HEK293 (cell line): ENCODE results near the gene GSTA5.
"Not testable (repeated sequence)": the region's sequence is repeated elsewhere in the genome, so short reads cannot be mapped to it uniquely, and the experiment has no call there.

Source experiments
- CTCF ChIA-PET: fragments of 350-600 bp; formaldehyde crosslinking; extraction: SDS; loops from one replicate; lab custom pipeline; 2021; ENCODE audit warnings: antibody characterized with exemption; lab: Yijun Ruan, JAX
- POLR2A ChIA-PET: fragments of 300-600 bp; formaldehyde crosslinking; extraction: SDS; loops from one replicate; lab custom pipeline; 2020; ENCODE audit warnings: antibody characterized with exemption, inconsistent platforms; lab: Yijun Ruan, JAX
- H3K27ac ChIP-seq: fragments of 200-500 bp; sonication (Bioruptor generic); 2 replicates; pipeline ENCODE4 v1.5.1; 2014; ENCODE audit warnings: low read depth, low read length, control low read depth, inconsistent platforms; ENCODE audit errors: extremely low read depth
- H3K36me3 ChIP-seq, 2 experiments: fragments of 200-500 bp in 1 of 2; sonication (Bioruptor generic) in 1 of 2; 1 replicate in 1 of 2; 2 replicates in 1 of 2; pipeline ENCODE4 v1.5.1; 2014 to 2017; ENCODE audit warnings: inconsistent platforms in 2 of 2, low read length in 2 of 2; ENCODE audit not compliant: control insufficient read depth in 2 of 2, insufficient read depth in 1 of 2
- H3K4me1 ChIP-seq: fragments of 200-500 bp; sonication (Bioruptor generic); 2 replicates; pipeline ENCODE4 v1.5.1; 2014; ENCODE audit warnings: mild to moderate bottlenecking, low read length, inconsistent platforms; ENCODE audit not compliant: control insufficient read depth, insufficient read depth
- H3K4me3 ChIP-seq: 2 replicates; pipeline ENCODE4 v1.5.1; 2011; ENCODE audit warnings: low read depth, mild to moderate bottlenecking, control low read depth, low read length, moderate library complexity
- H3K9me3 ChIP-seq: fragments of 200-500 bp; sonication (Bioruptor generic); 2 replicates; pipeline ENCODE4 v1.5.1; 2014; ENCODE audit warnings: low read depth, low read length, inconsistent platforms; ENCODE audit not compliant: control insufficient read depth, insufficient read depth
- HOXD13 ChIP-seq: sonication (generic); formaldehyde crosslinking; IDR thresholded peaks from 2 replicates; pipeline ENCODE4 v1.8.0; 2022; ENCODE audit warnings: missing genetic modification reagents, borderline replicate concordance
- KLF10 ChIP-seq: fragments of 450-650 bp; IDR thresholded peaks from 2 replicates; pipeline ENCODE4 v1.5.1; 2018; ENCODE audit warnings: missing biosample characterization, mild to moderate bottlenecking, missing genetic modification characterization
- MYNN ChIP-seq: fragments of 450-650 bp; formaldehyde crosslinking; IDR thresholded peaks from 2 replicates; pipeline ENCODE4 v1.5.1; 2016; ENCODE audit warnings: missing biosample characterization, missing genetic modification characterization, borderline replicate concordance
- OVOL3 ChIP-seq: fragments of 450-650 bp; formaldehyde crosslinking; IDR thresholded peaks from 2 replicates; pipeline ENCODE4 v1.5.1; 2016; ENCODE audit warnings: missing biosample characterization, missing genetic modification characterization
- ZBTB8A ChIP-seq: fragments of 450-650 bp; formaldehyde crosslinking; IDR thresholded peaks from 2 replicates; pipeline ENCODE4 v1.5.1; 2016; ENCODE audit warnings: missing biosample characterization, missing genetic modification characterization
- ZFP69B ChIP-seq: fragments of 450-650 bp; formaldehyde crosslinking; IDR thresholded peaks from 2 replicates; pipeline ENCODE4 v1.5.1; 2016; ENCODE audit warnings: missing biosample characterization, missing genetic modification characterization
- ZNF10 ChIP-seq: fragments of 450-650 bp; formaldehyde crosslinking; IDR thresholded peaks from 2 replicates; pipeline ENCODE4 v1.5.1; 2017; ENCODE audit warnings: missing biosample characterization, missing genetic modification characterization
- ZNF132 ChIP-seq: fragments of 450-650 bp; formaldehyde crosslinking; IDR thresholded peaks from 2 replicates; pipeline ENCODE4 v1.5.1; 2017; ENCODE audit warnings: missing biosample characterization, missing genetic modification characterization, borderline replicate concordance
- ZNF133 ChIP-seq: fragments of 450-650 bp; formaldehyde crosslinking; IDR thresholded peaks from 2 replicates; pipeline ENCODE4 v1.5.1; 2016; ENCODE audit warnings: missing biosample characterization, missing genetic modification characterization
- ZNF184 ChIP-seq: fragments of 450-650 bp; IDR thresholded peaks from 2 replicates; pipeline ENCODE4 v1.5.1; 2018; ENCODE audit warnings: missing biosample characterization, mild to moderate bottlenecking, missing genetic modification characterization
- ZNF223 ChIP-seq: fragments of 450-650 bp; formaldehyde crosslinking; IDR thresholded peaks from 2 replicates; pipeline ENCODE4 v1.5.1; 2016; ENCODE audit warnings: missing biosample characterization, missing genetic modification characterization
- ZNF239 ChIP-seq: fragments of 450-650 bp; formaldehyde crosslinking; IDR thresholded peaks from 2 replicates; pipeline ENCODE4 v1.5.1; 2016; ENCODE audit warnings: missing biosample characterization, missing genetic modification characterization
- ZNF501 ChIP-seq: fragments of 450-650 bp; formaldehyde crosslinking; IDR thresholded peaks from 2 replicates; pipeline ENCODE4 v1.5.1; 2016; ENCODE audit warnings: missing biosample characterization, missing genetic modification characterization
- ZNF549 ChIP-seq: fragments of 450-650 bp; IDR thresholded peaks from 2 replicates; pipeline ENCODE4 v1.5.1; 2018; ENCODE audit warnings: missing biosample characterization, missing genetic modification characterization, mild to moderate bottlenecking, inconsistent platforms, moderate library complexity
- ZNF585B ChIP-seq: fragments of 450-650 bp; formaldehyde crosslinking; IDR thresholded peaks from 2 replicates; pipeline ENCODE4 v1.5.1; 2016; ENCODE audit warnings: missing biosample characterization, missing genetic modification characterization
- ZNF645 ChIP-seq: fragments of 450-650 bp; formaldehyde crosslinking; IDR thresholded peaks from 2 replicates; pipeline ENCODE4; 2016; ENCODE audit warnings: missing biosample characterization, missing genetic modification characterization
- ZNF692 ChIP-seq: fragments of 450-650 bp; formaldehyde crosslinking; IDR thresholded peaks from 2 replicates; pipeline ENCODE4 v1.5.1; 2016; ENCODE audit warnings: missing biosample characterization, missing genetic modification characterization
- ZNF785 ChIP-seq: fragments of 450-650 bp; formaldehyde crosslinking; IDR thresholded peaks from 2 replicates; pipeline ENCODE4 v1.5.1; 2016; ENCODE audit warnings: missing biosample characterization, missing genetic modification characterization
- ZNF843 ChIP-seq: fragments of 450-650 bp; formaldehyde crosslinking; IDR thresholded peaks from 2 replicates; pipeline ENCODE4 v1.5.1; 2016; ENCODE audit warnings: missing biosample characterization, missing genetic modification characterization
- ZSCAN16 ChIP-seq: fragments of 450-650 bp; formaldehyde crosslinking; IDR thresholded peaks from 2 replicates; pipeline ENCODE4 v1.5.1; 2016; ENCODE audit warnings: missing biosample characterization, missing genetic modification characterization
- ZXDB ChIP-seq: fragments of 450-650 bp; formaldehyde crosslinking; IDR thresholded peaks from 2 replicates; pipeline ENCODE4 v1.5.1; 2016; ENCODE audit warnings: missing biosample characterization, missing genetic modification characterization
- TF ChIP-seq, protein P1 (sequence below): fragments of 450-650 bp; formaldehyde crosslinking; IDR thresholded peaks from 2 replicates; pipeline ENCODE4 v1.5.1; 2016; ENCODE audit warnings: missing biosample characterization, missing genetic modification characterization
- TF ChIP-seq, protein P2 (sequence below): fragments of 450-650 bp; formaldehyde crosslinking; IDR thresholded peaks from 2 replicates; pipeline ENCODE4 v1.5.1; 2016; ENCODE audit warnings: missing biosample characterization, missing genetic modification characterization, borderline replicate concordance
- TF ChIP-seq, protein P3 (sequence below): fragments of 450-650 bp; formaldehyde crosslinking; IDR thresholded peaks from 2 replicates; pipeline ENCODE4 v1.5.1; 2017; ENCODE audit warnings: missing biosample characterization, missing genetic modification characterization

The GSTA5 gene

GRCh38 chr6:52808660-52809059, 32.0 kb downstream of the GSTA5 start:
- TF ChIP-seq KLF10 (no peak), OVOL3 (tag by site-specific recombination) (no peak), ZNF501 (tag by site-specific recombination) (no peak), ZNF843 (tag by site-specific recombination) (no peak), ZNF585B (tag by site-specific recombination) (no peak), ZNF549 (tag by site-specific recombination) (no peak), ZNF692 (tag by site-specific recombination) (no peak), ZNF184 (tag by site-specific recombination) (no peak), ZNF785 (tag by site-specific recombination) (no peak)
- TF ChIP-seq, protein P1, sequence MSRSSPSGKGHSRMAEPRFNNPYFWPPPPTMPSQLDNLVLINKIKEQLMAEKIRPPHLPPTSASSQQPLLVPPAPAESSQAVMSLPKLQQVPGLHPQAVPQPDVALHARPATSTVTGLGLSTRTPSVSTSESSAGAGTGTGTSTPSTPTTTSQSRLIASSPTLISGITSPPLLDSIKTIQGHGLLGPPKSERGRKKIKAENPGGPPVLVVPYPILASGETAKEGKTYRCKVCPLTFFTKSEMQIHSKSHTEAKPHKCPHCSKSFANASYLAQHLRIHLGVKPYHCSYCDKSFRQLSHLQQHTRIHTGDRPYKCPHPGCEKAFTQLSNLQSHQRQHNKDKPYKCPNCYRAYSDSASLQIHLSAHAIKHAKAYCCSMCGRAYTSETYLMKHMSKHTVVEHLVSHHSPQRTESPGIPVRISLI (tag by site-specific recombination): no peak
- Histone ChIP-seq H3K4me1 (no peaks in the 10 kb centered on the region), H3K9me3 (no peaks in the 10 kb centered on the region), H3K4me3 (no peak overlapping the region), H3K27ac (no peak overlapping the region), H3K36me3 (no peaks in the 10 kb centered on the region)
- CTCF ChIA-PET: interaction anchor here (0.6 kb wide), 1 partner anchor 331 kb away, joined by 3 read pairs; no protein-coding TSS in a partner anchor
- POLR2A ChIA-PET: no interaction called here

DNA sequence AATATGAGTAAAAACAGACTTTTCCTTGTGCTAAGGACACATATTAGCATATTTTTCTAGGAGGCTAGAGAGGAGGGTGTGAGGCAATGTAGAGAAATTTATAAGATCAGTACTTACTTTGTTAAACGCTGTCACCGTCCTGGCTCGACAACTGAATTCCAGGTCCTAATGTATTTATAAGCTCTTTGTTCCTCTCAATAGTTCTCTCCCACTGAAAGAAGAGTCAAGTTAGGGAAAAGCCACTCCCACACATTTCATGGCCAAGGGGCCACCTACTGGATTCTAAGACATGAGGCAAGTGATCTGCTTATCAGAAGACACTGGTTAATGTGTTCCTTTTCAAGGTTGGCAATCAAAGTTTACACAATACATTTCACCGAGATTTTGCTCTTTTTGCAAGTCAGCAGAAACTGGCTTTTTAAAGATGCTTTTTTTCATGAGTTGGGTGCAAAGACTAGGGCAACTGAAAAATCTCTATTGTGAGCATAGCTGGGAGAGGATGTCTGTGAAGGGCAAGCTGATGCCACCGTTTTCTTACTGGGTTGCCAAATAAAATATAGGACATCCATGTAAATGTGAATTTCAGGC, 36.9 kb downstream of the GSTA5 start, which contains the start of gene GSTA1:
Gene GSTA1, minus strand, starts transcription at position 149 of the 588 bp plus-strand sequence. CDS start 4,549 bp downstream, outside the sequence.
- CTCF ChIA-PET: interaction anchor here (0.7 to 1.1 kb wide), 3 partner anchors 9 to 373 kb away, joined by 3 read pairs; no protein-coding TSS in a partner anchor
- not testable (repeated sequence) for H3K4me3 ChIP-seq, H3K4me1 ChIP-seq, H3K27ac ChIP-seq, H3K9me3 ChIP-seq, H3K36me3 ChIP-seq
- POLR2A ChIA-PET: interaction anchor here (0.6 kb wide), 1 partner anchor 41 kb away, joined by 3 read pairs; the partner anchor contains the start of gene GSTA2

GRCh38 chr6:52802806-52803205, 37.8 kb downstream of the GSTA5 start:
- Histone ChIP-seq H3K36me3 (no peaks in the 10 kb centered on the region), H3K4me3 (no peak overlapping the region), H3K27ac (no peak overlapping the region), H3K4me1 (no peaks in the 10 kb centered on the region), H3K9me3 (no peaks in the 10 kb centered on the region)
- ChIA-PET POLR2A (no interaction called here), CTCF (interaction anchor here (1.1 kb wide), 1 partner anchor 17 kb away, joined by 3 read pairs; no protein-coding TSS in a partner anchor)
- no peak for TF ChIP-seq ZNF239 (tag by site-specific recombination)
- TF ChIP-seq, protein P2, sequence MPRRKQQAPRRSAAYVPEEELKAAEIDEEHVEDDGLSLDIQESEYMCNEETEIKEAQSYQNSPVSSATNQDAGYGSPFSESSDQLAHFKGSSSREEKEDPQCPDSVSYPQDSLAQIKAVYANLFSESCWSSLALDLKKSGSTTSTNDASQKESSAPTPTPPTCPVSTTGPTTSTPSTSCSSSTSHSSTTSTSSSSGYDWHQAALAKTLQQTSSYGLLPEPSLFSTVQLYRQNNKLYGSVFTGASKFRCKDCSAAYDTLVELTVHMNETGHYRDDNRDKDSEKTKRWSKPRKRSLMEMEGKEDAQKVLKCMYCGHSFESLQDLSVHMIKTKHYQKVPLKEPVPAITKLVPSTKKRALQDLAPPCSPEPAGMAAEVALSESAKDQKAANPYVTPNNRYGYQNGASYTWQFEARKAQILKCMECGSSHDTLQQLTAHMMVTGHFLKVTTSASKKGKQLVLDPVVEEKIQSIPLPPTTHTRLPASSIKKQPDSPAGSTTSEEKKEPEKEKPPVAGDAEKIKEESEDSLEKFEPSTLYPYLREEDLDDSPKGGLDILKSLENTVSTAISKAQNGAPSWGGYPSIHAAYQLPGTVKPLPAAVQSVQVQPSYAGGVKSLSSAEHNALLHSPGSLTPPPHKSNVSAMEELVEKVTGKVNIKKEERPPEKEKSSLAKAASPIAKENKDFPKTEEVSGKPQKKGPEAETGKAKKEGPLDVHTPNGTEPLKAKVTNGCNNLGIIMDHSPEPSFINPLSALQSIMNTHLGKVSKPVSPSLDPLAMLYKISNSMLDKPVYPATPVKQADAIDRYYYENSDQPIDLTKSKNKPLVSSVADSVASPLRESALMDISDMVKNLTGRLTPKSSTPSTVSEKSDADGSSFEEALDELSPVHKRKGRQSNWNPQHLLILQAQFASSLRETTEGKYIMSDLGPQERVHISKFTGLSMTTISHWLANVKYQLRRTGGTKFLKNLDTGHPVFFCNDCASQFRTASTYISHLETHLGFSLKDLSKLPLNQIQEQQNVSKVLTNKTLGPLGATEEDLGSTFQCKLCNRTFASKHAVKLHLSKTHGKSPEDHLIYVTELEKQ (tag by site-specific recombination): no peak
- no peak for TF ChIP-seq ZNF132
- no peak for TF ChIP-seq ZNF10 (tag by site-specific recombination)
- TF ChIP-seq, protein P3, sequence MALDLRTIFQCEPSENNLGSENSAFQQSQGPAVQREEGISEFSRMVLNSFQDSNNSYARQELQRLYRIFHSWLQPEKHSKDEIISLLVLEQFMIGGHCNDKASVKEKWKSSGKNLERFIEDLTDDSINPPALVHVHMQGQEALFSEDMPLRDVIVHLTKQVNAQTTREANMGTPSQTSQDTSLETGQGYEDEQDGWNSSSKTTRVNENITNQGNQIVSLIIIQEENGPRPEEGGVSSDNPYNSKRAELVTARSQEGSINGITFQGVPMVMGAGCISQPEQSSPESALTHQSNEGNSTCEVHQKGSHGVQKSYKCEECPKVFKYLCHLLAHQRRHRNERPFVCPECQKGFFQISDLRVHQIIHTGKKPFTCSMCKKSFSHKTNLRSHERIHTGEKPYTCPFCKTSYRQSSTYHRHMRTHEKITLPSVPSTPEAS (tag by site-specific recombination): no peak
- TF ChIP-seq MYNN (tag by site-specific recombination): no peak
- no peak for TF ChIP-seq ZFP69B
- no peak for TF ChIP-seq ZNF645
- TF ChIP-seq ZXDB: no peak
- no peak for TF ChIP-seq ZNF223
- no peak for TF ChIP-seq ZSCAN16 (tag by site-specific recombination)
- TF ChIP-seq HOXD13 (CRISPR knock-in tag): no peak
- TF ChIP-seq ZNF133: no peak
- no peak for TF ChIP-seq ZBTB8A (tag by site-specific recombination)
- TF ChIP-seq ZNF501 (tag by site-specific recombination): no peak
